K562 (cell line): Measurements from ENCODE around the gene FAM184B. TPM values are rescaled to one million over a fixed set of nuclear protein-coding genes. Genes with fewer than 3 reads are reported as not detected.

ENCODE experiments used
- ATAC-seq: fragments of 200-7000 bp; cut with Tn5 transposase; 3 replicates; pipeline ENCODE4 v1.9.1; 2020; ENCODE audit warnings: moderate library complexity
- BruUV-seq: library from RNA; stranded (reverse); fragments of 400-500 nt; replicated peaks from 2 replicates; lab custom pipeline; 2021; lab: Mats Ljungman, UMichigan
- CTCF ChIA-PET: fragments of 300-600 bp; formaldehyde crosslinking; extraction: SDS; loops from one replicate; lab custom pipeline; 2021; ENCODE audit warnings: low intra/inter-chr PET ratio; lab: Yijun Ruan, JAX
- POLR2A ChIA-PET: fragments of 300-600, 350-650 bp; sonication (Branson Sonifier 250); formaldehyde crosslinking; extraction: SDS; loops from one replicate; lab custom pipeline; 2021; ENCODE audit warnings: antibody characterized with exemption, inconsistent platforms; lab: Yijun Ruan, JAX
- DNase-seq, 4 experiments: peaks; one replicate each; pipeline versions ENCODE4 v3.0.0 to v3.0.0-alpha.2; 2011 to 2018; ENCODE audit warnings: low spot score in 3 of 4, mixed read lengths in 3 of 4; ENCODE audit errors: extremely low read depth in 1 of 4
- FAIRE-seq: peaks from 2 replicates; lab custom pipeline; 2011; peaks lifted over from hg19 to GRCh38; lab: Jason Lieb, UNC
- H2AFZ ChIP-seq: 2 replicates; pipeline ENCODE4 v1.6.0; 2011; ENCODE audit warnings: low read depth, low read length, control low read depth, inconsistent platforms
- H3K27ac ChIP-seq: fragments of 200-600 bp; 3 replicates; pipeline ENCODE4 v1.8.0; 2011; ENCODE audit warnings: low read depth, mild to moderate bottlenecking, control low read depth, inconsistent platforms, low read length, moderate library complexity, mixed read lengths; ENCODE audit errors: extremely low read depth
- H3K27me3 ChIP-seq, 2 experiments: fragments of 300-600 bp in 1 of 2; 2 replicates in 1 of 2; 3 replicates in 1 of 2; pipeline versions ENCODE4 v1.6.0 to v1.8.0; 2011; ENCODE audit warnings: inconsistent platforms in 2 of 2, low read length in 2 of 2, mild to moderate bottlenecking in 1 of 2, mixed read lengths in 1 of 2, moderate library complexity in 1 of 2; ENCODE audit not compliant: control insufficient read depth in 2 of 2, insufficient read depth in 2 of 2
- H3K36me3 ChIP-seq: fragments of 300-600 bp; 3 replicates; pipeline ENCODE4 v1.8.0; 2011; ENCODE audit warnings: mild to moderate bottlenecking, low read length, inconsistent platforms; ENCODE audit not compliant: control insufficient read depth, insufficient read depth
- H3K4me1 ChIP-seq, 2 experiments: fragments of 200-600 bp in 1 of 2; replicated peaks in 1 of 2; 2 replicates in 1 of 2; 3 replicates in 1 of 2; pipeline versions ENCODE4 v1.5.1 to v1.8.0; 2011; ENCODE audit warnings: inconsistent platforms in 2 of 2, low read length in 2 of 2, mild to moderate bottlenecking in 1 of 2, mixed read lengths in 1 of 2, moderate library complexity in 1 of 2; ENCODE audit not compliant: control insufficient read depth in 2 of 2, insufficient read depth in 2 of 2
- H3K4me2 ChIP-seq: 2 replicates; pipeline ENCODE4 v1.6.1; 2011; ENCODE audit warnings: low read length, control low read depth, inconsistent platforms, mixed read lengths; ENCODE audit not compliant: insufficient read depth
- H3K4me3 ChIP-seq: fragments of 200-600 bp; sonication (generic), shearing (Covaris generic); 2 replicates; pipeline ENCODE4 v1.5.1; 2016; ENCODE audit warnings: control low read depth, inconsistent platforms
- H3K79me2 ChIP-seq: fragments of 200-600 bp; 3 replicates; pipeline ENCODE4 v1.8.0; 2011; ENCODE audit warnings: low read length, inconsistent platforms; ENCODE audit not compliant: control insufficient read depth, insufficient read depth
- H3K9ac ChIP-seq, 2 experiments: 2 replicates each; pipeline versions ENCODE4 v1.6.0 to v1.6.1; 2011; ENCODE audit warnings: low read depth in 2 of 2, low read length in 2 of 2, control low read depth in 1 of 2, inconsistent platforms in 1 of 2, mild to moderate bottlenecking in 1 of 2, mixed read lengths in 1 of 2; ENCODE audit not compliant: insufficient read depth in 1 of 2
- H3K9me1 ChIP-seq: one replicate; pipeline ENCODE4 v1.6.0; 2011; ENCODE audit warnings: inconsistent platforms, mild to moderate bottlenecking, low read length, moderate library complexity; ENCODE audit not compliant: control insufficient read depth, insufficient read depth
- H3K9me3 ChIP-seq: replicated peaks from 2 replicates; pipeline ENCODE4 v1.5.1; 2011; ENCODE audit warnings: low read depth, low read length, inconsistent platforms; ENCODE audit not compliant: control insufficient read depth, insufficient read depth
- H4K20me1 ChIP-seq: replicated peaks from 2 replicates; pipeline ENCODE4 v1.6.1; 2011; ENCODE audit warnings: low read length, inconsistent platforms, mixed read lengths; ENCODE audit not compliant: control insufficient read depth, insufficient read depth
- CBX1 ChIP-seq: sonication (generic); IDR thresholded peaks from 2 replicates; pipeline ENCODE4 v1.6.1; 2016; ENCODE audit warnings: antibody characterized with exemption, low read depth, mild to moderate bottlenecking
- GATAD2A ChIP-seq: fragments of 450-650 bp; IDR thresholded peaks from 2 replicates; pipeline ENCODE4 v1.6.1; 2017
- KLF6 ChIP-seq: fragments of 250-450 bp; sonication (Bioruptor Pico); IDR thresholded peaks from 2 replicates; pipeline ENCODE4 v1.4.0; 2020; ENCODE audit warnings: mild to moderate bottlenecking, moderate library complexity, borderline replicate concordance
- MAFK ChIP-seq: IDR thresholded peaks from 2 replicates; pipeline ENCODE4 v1.6.1; 2011; ENCODE audit warnings: low read length, improper control_type of control experiment
- MCM3 ChIP-seq: fragments of 450-650 bp; IDR thresholded peaks from 2 replicates; pipeline ENCODE4 v1.6.1; 2016
- MECOM ChIP-seq: fragments of 250-450 bp; sonication (Bioruptor Pico); IDR thresholded peaks from 2 replicates; pipeline ENCODE4 v1.8.0; 2022; ENCODE audit warnings: inconsistent platforms
- MED1 ChIP-seq: sonication (generic); formaldehyde crosslinking; IDR thresholded peaks from 2 replicates; pipeline ENCODE4 v1.8.1; 2023; ENCODE audit warnings: missing genetic modification reagents, borderline replicate concordance
- MTA1 ChIP-seq: fragments of 450-650 bp; IDR thresholded peaks from 2 replicates; pipeline ENCODE4 v1.6.1; 2017; ENCODE audit warnings: borderline replicate concordance
- NFATC3 ChIP-seq: fragments of 450-650 bp; IDR thresholded peaks from 2 replicates; pipeline ENCODE4 v1.6.1; 2017; ENCODE audit warnings: mild to moderate bottlenecking
- NFYB ChIP-seq: IDR thresholded peaks from 2 replicates; pipeline ENCODE4 v1.6.1; 2011; ENCODE audit warnings: mild to moderate bottlenecking, moderate library complexity; ENCODE audit not compliant: insufficient read length; ENCODE audit errors: extremely low read depth
- RBM14 ChIP-seq: fragments of 200-400 bp; formaldehyde crosslinking; IDR thresholded peaks from 2 replicates; pipeline ENCODE4 v1.6.1; 2018; ENCODE audit warnings: low read depth, mild to moderate bottlenecking, low read length, moderate library complexity, borderline replicate concordance; ENCODE audit not compliant: insufficient read depth
- RBM15 ChIP-seq: fragments of 200-400 bp; formaldehyde crosslinking; IDR thresholded peaks from 2 replicates; pipeline ENCODE4 v1.6.1; 2018; ENCODE audit warnings: mild to moderate bottlenecking, low read length, moderate library complexity; ENCODE audit not compliant: insufficient read depth
- RBM22 ChIP-seq: fragments of 200-400 bp; formaldehyde crosslinking; IDR thresholded peaks from 2 replicates; pipeline ENCODE4 v1.6.1; 2018; ENCODE audit warnings: low read length, low read depth; ENCODE audit not compliant: poor library complexity, severe bottlenecking
- RFX1 ChIP-seq: fragments of 450-650 bp; IDR thresholded peaks from 2 replicates; pipeline ENCODE4 v1.6.1; 2016; ENCODE audit warnings: mild to moderate bottlenecking, moderate library complexity
- SAFB ChIP-seq: fragments of 200-400 bp; formaldehyde crosslinking; IDR thresholded peaks from 2 replicates; pipeline ENCODE4 v1.6.1; 2017; ENCODE audit warnings: low read depth, low read length, borderline replicate concordance
- SAP30 ChIP-seq: fragments of 200-600 bp; sonication (generic); IDR thresholded peaks from 2 replicates; pipeline ENCODE4 v1.6.1; 2012; ENCODE audit warnings: borderline replicate concordance, low read depth, mild to moderate bottlenecking, moderate library complexity, low read length, control low read depth, inconsistent platforms; ENCODE audit not compliant: insufficient read depth, poor library complexity, severe bottlenecking
- STAT5B ChIP-seq: fragments of 250-450 bp; sonication (Bioruptor Pico); IDR thresholded peaks from 2 replicates; pipeline ENCODE4 v1.8.0; 2021; ENCODE audit warnings: mild to moderate bottlenecking, inconsistent platforms
- TCF7L2 ChIP-seq: fragments of 150-350 bp; IDR thresholded peaks from 2 replicates; pipeline ENCODE4 v1.6.1; 2016; ENCODE audit warnings: low read depth, mild to moderate bottlenecking, low read length, moderate library complexity
- U2AF2 ChIP-seq: fragments of 200-400 bp; formaldehyde crosslinking; optimal IDR thresholded peaks from 2 replicates; pipeline ENCODE3; 2017; ENCODE audit warnings: low read depth, mild to moderate bottlenecking, low read length
- XRCC3 ChIP-seq: fragments of 450-650 bp; IDR thresholded peaks from 2 replicates; pipeline ENCODE4 v1.6.1; 2017; ENCODE audit warnings: mild to moderate bottlenecking, moderate library complexity
- ZNF431 ChIP-seq: sonication (generic); formaldehyde crosslinking; IDR thresholded peaks from 2 replicates; pipeline ENCODE4 v1.8.0; 2022; ENCODE audit warnings: mild to moderate bottlenecking, missing genetic modification reagents
- WGBS: fragments of 100-300 bp; shearing (Covaris generic); methylation state at CpG from one replicate; pipeline ENCODE4 v1.1.6; 2016; ENCODE audit warnings: low coverage, mixed read lengths; ENCODE audit not compliant: insufficient coverage; ENCODE audit errors: missing lambda C conversion rate; 5-methylcytosine and 5-hydroxymethylcytosine counted together
- in situ Hi-C: fragments of 300-500 bp; cut with MboI; formaldehyde crosslinking; loops from 4 replicates; pipeline ENCODE4 v1.15.0; 2018; ENCODE audit warnings: inconsistent platforms, mixed read lengths
- intact Hi-C: fragments of 100-400 bp; cut with micrococcal nuclease; formaldehyde crosslinking; loops from 2 replicates; pipeline ENCODE4 v1.14.2; 2022
- polyA plus RNA-seq, 8 experiments: library from polyadenylated mRNA; depleted of rRNA in 4 of 8; stranded (reverse) in 5 of 8; unstranded in 3 of 8; fragments of >200 nt; fragmentation: Nextera tagmentation in 2 of 8; fragmentation: Illumina TruSeq in 1 of 8; extraction: Ambion mirVana in 2 of 8; extraction: Trizol in 1 of 8; gene quantifications; 2 replicates each; pipeline versions ENCODE4 v1.2.1 to v1.2.3, GENCODE V29; 2011 to 2014; ENCODE audit warnings: inconsistent platforms in 1 of 8, missing spikeins in 1 of 8
- total RNA-seq, 7 experiments: library from RNA; depleted of rRNA in 6 of 7; stranded (reverse); fragments of >200 nt in 6 of 7; fragmentation: Illumina TruSeq in 2 of 7; extraction: Trizol in 2 of 7; gene quantifications; 2 replicates each; pipeline versions ENCODE4 v1.2.1 to v1.2.3, GENCODE V29; 2011 to 2021; ENCODE audit warnings: low replicate concordance in 1 of 7

FAM184B gene
- total and polyA plus RNA-seq, 9 of the 15 experiments (the other 6 are each of a cell fraction or from before 2014, with no cell fraction given) = not detected

DNA sequence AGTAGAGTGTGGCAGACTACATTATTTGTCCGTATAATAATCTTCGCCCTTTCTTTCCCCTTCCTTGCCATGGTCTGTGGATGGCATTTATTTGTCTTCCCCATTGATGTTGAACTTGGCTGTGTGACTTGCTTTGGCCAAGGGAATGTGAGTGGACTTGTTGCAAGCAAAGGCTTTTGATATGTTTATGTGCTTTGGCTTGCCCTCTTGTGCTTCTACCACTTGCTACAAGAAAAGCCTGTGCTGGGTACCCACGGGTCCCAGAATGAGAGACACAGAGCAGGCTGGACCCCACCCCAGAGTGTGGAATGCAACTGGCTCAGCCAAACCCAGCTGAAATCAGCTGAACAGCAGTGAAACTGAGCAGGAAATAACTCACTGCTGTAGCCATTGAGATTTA lies 63.0 kb downstream of the FAM184B start:
- no peaks in the 10 kb centered on the region for H3K79me2 ChIP-seq
- no peaks in the 10 kb centered on the region for H4K20me1 ChIP-seq
- DNase-seq (no peak), ATAC-seq (no peak), FAIRE-seq (no peak)
- in situ Hi-C loops = no loop called here
- ChIA-PET CTCF (no interaction called here), POLR2A (interaction anchor here (0.7 kb wide), 1 partner anchor 83 kb away, joined by 3 read pairs; no protein-coding TSS in a partner anchor)
- H3K4me3 ChIP-seq = no peak overlapping the region
- intact Hi-C loops = no loop called here
- H3K4me2 ChIP-seq = no peak overlapping the region
- 0% methylated on average over 3 of the region's 3 CpGs for WGBS
- no peaks in the 10 kb centered on the region for H3K36me3 ChIP-seq
- TF ChIP-seq U2AF2 (no peak), NFYB (no peak), STAT5B (CRISPR knock-in tag) (no peak)
- H3K4me1 ChIP-seq = no peaks in the 10 kb centered on the region
- H3K9me1 ChIP-seq = no peaks in the 10 kb centered on the region
- H2AFZ ChIP-seq = no peak overlapping the region
- no peak overlapping the region for H3K27ac ChIP-seq
- peaks cover 6 to 27% of the 10 kb centered on the region in 2 experiments; a peak in 4 of 5 replicates for H3K27me3 ChIP-seq
- no peaks in the 10 kb centered on the region for H3K9me3 ChIP-seq
- H3K9ac ChIP-seq = no peak overlapping the region
- no TSS peak for BruUV-seq

DNA sequence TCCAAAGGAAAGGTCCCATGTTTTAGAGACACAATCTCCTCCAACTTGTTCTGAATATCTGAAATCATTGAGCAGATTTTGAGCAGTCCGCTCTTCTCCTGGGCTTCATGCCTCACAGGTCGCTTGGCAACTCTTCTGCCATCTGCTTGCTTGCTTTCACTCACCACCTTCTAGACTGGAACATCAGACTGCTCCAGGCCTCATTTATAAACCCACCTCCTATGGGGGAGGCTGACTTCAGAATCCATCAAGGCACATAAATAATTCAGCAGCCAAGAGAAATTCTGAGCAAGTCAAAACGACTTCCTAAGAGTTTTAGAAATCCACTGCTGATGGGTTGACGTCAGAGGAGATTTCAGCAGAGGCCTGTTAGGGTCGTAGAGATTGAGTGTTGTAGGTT lies 64.1 kb downstream of the FAM184B start:
- intact Hi-C loops (no loop called here), in situ Hi-C loops (no loop called here)
- no peak overlapping the region for H3K27ac ChIP-seq
- no peaks in the 10 kb centered on the region for H3K36me3 ChIP-seq
- H3K4me1 ChIP-seq = no peaks in the 10 kb centered on the region
- no peak overlapping the region for H3K4me2 ChIP-seq
- H3K9me1 ChIP-seq = no peaks in the 10 kb centered on the region
- no peaks in the 10 kb centered on the region for H3K9me3 ChIP-seq
- WGBS = 0% methylated on average over 4 of the region's 5 CpGs
- TF ChIP-seq MED1 (CRISPR knock-in tag) (no peak), MECOM (CRISPR knock-in tag) (no peak), SAFB (no peak), RFX1 (no peak), ZNF431 (CRISPR knock-in tag) (no peak), SAP30 (no peak), KLF6 (no peak), TCF7L2 (no peak), NFATC3 (no peak), RBM15 (no peak), GATAD2A (no peak), XRCC3 (no peak), MCM3 (no peak), RBM14 (no peak), MTA1 (no peak), MAFK (no peak), CBX1 (no peak), RBM22 (no peak)
- ChIA-PET POLR2A (no interaction called here), CTCF (no interaction called here)
- no peaks in the 10 kb centered on the region for H3K79me2 ChIP-seq
- BruUV-seq = no TSS peak
- H4K20me1 ChIP-seq = no peaks in the 10 kb centered on the region
- H3K4me3 ChIP-seq = no peak overlapping the region
- ATAC-seq (no peak), FAIRE-seq (no peak), DNase-seq (no peak)
- no peak overlapping the region for H2AFZ ChIP-seq
- no peak overlapping the region for H3K9ac ChIP-seq
- peaks cover 15 to 23% of the 10 kb centered on the region in 2 experiments for H3K27me3 ChIP-seq
